RKO (cell line): ENCODE results near the gene LTBP4.
A peak's percentile ranks its signal among the peaks of the same experiment; 100 is the strongest.
"Not testable (repeated sequence)": the region's sequence is repeated elsewhere in the genome, so short reads cannot be mapped to it uniquely, and the experiment has no call there.

Experiments used
- DNase-seq: peaks from one replicate; pipeline ENCODE4 v3.0.0-alpha.2; 2016; ENCODE audit warnings: low spot score

LTBP4 gene

DNA sequence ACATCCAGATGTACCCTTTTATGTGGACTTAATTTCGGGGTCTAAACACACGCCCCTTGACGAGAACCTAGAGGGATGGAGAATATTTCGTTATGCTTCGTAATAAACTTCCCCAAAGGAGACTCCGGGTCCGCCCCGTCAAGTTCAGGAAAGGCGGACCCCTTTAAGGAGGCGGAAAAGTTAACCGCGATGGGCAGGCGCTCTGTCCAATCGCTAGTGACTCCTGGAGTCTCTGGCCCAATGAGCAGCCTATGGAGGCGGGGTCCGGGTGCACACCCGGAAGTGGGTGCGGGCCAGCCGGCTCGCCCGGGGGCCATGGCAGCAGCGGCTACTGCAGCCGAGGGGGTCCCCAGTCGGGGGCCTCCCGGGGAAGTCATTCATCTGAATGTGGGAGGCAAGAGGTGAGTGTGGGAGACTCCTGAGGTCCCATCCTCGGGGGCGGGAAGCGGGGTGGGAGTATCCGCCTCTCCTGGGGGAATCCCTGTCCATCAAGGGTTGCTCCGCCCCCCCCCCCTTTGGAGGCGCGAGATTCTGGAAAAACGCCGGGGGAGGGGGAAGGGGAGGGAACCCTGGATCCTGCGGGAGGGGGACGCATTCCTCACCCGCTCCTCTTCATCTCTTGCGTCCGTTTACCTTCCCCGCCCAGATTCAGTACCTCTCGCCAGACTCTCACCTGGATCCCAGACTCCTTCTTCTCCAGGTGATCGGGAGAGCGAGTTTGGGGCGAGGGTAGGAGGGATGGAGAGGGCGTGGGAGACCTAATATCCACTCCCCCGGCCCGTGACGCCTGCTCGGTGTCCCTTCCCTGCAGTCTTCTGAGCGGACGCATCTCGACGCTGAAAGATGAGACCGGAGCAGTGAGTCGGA, 24.4 kb upstream of the LTBP4 start, which contains the start of gene SHKBP1:
Gene SHKBP1 (plus strand): TSS at position 289 of the 867 bp plus-strand sequence. CDS start 27 bp downstream, at position 316.
- DNase-seq: peak; percentile 95

DNA sequence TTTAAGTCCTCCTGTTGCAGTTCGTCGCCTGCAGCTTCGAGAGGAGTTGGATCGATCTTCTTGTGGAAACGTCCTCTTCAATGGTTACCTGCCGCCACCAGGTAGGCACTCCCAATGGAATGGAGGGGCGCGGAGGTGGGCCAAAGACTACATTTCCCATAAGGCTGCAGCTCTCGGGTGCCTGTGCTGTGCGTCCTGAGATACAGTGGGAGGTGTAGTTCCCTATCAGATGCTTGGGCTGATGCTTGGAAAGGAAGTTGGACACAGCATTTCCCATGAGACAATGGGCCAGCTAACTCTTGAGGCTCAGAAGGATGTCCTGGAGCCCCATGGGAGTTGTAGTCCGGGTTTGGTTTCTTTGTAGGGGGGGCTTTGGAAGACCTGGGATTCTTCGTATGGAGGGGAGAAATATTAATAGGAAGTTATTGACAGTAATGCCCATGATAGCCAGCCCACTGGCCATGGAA, 22.7 kb upstream of the LTBP4 start:
- peak; percentile 82 for DNase-seq

DNA sequence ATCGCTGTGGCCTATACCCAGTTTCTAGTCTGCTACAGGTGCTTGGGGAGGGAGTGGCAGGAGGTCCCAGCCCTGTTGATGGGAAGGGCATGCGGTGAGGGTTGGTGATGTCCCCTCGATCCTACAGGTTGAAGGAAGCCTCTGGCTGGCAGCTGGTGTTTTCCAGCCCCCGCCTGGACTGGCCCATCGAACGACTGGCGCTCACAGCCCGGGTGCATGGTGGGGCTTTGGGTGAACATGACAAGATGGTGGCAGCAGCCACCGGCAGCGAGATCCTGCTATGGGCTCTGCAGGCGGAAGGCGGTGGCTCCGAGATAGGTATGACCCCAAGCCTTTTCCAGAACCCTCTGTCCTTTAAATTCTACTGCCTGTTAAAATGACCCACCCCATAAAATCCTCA, 20.6 kb upstream of the LTBP4 start:
- DNase-seq: no peak

DNA sequence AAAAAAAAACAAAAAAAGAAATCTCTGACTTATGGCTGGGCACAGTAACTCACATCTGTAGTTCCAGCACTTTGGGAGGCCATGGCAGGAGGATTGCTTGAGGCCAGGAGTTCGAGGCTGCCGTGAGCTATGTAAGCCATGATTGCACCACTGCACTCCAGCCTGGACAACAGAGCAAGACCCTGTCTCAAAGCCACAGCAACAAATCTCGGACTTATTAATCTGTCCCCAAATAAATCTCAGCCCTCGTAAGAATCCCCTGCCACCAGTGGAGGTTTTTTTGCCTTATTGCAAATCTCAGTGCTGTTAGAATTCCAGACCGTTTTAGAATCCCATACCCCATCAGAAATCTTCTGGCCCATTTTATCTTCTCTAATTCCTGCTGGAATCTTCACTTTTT, 19.6 kb upstream of the LTBP4 start:
- no peak for DNase-seq

DNA sequence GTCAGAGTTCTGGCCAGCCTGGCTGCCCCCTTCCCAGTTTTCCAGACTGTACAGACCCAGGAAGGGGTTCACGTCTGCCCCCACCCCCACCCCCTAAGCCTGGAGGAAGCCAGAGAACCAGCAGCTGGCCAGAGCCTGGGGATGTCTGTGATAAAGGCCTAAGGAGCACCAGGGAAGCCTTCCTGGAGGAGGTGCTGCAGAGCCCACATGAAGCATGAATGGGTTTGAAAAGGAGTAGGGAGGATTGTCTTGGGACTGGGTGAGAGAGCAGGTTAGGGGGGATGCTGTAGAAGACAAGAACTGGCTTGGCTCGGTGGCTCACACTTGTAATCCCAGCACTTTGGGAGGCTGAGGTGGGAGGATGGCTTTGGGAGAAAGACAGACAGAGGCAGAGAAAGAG, 18.7 kb upstream of the LTBP4 start:
- DNase-seq: no peak

DNA sequence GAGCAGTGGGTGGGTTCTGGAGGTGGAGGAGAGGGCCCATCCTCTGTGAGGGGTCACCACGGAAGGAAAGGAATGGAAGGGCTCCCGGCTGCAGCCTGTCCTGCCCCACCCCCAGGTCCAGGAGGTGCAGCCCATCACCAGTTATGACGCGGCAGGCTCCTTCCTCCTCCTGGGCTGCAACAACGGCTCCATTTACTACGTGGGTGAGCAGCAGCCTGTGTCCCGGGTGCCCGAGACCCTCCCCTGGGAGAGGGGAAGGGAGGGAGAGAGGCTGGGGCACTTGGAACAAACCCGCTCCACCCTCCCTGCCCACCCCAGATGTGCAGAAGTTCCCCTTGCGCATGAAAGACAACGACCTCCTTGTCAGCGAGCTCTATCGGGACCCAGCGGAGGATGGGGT, 17.9 kb upstream of the LTBP4 start:
- no peak for DNase-seq

DNA sequence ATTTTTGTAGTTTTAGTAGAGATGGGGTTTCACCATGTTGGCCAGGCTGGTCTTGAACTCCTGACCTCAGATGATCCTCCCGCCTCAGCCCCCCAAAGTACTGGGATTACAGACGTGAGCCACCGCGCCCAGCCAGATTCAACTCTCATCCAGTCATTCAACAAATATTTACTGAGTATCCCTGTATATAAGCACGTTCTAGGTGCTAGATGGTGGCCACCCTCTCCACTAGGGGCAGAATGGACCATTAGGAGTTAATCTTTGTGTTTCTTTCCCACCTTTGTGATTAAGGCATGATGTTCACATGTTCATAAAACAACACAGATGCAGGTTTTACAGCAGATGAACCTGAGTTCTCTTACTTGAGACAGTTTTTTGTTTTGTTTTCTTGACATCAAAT, 17.2 kb upstream of the LTBP4 start:
- peak; percentile 84 for DNase-seq

DNA sequence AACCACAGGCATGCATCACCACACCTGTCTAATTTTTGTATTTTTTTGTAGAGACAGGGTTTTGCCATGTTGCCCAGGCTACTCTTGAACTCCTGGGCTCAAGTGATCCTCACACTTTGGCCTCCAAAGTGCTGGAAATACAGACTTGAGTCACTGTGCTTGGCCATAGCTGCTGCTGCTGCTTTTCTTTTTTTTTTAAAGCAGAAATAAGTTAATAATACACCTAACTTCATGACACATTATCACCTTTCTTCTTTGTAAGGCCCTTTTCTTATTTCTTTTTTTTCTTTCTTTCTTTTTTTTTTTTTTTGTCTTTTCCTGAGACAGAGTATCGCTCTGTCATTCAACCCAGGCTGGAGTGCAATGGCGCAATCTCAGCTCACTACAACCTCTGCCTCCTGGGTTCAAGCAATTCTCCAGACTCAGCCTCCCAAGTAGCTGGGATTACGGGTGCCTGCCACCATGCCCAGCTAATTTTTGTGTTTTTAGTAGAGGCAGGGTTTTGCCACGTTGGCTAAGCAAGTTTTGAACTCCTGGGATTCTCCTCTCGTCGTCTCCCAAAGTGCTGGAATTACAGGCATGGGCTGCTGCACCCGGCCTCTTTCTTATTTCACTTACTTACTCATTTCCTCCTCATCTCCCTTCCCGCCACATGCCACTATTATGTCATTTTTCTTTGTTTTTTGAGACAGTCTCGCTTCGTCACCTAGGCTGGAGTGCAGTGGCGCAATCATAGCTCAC, 15.8 kb upstream of the LTBP4 start:
- DNase-seq: peak; percentile 89

DNA sequence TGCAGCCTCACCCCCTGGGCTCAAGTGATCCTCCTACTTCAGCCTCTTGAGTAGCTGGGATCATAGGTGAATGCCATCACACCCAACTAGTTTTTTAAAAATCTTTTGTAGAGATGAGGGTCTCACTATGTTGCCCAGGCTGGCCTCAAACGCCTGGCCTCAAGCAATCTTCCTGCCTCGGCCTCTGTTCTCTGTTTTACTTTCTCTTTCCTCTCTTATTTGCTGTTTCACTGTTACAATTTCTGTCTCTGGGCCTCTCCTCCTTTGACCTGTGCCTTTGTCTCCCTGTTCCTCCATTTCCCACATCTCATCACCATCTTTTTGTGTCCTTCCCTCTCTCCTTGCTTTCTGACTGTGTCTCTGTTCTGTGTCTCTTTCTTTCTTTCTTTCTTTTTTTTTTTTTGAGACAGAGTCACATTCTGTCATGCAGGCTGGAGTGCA, 15.2 kb upstream of the LTBP4 start:
- DNase-seq: no peak

DNA sequence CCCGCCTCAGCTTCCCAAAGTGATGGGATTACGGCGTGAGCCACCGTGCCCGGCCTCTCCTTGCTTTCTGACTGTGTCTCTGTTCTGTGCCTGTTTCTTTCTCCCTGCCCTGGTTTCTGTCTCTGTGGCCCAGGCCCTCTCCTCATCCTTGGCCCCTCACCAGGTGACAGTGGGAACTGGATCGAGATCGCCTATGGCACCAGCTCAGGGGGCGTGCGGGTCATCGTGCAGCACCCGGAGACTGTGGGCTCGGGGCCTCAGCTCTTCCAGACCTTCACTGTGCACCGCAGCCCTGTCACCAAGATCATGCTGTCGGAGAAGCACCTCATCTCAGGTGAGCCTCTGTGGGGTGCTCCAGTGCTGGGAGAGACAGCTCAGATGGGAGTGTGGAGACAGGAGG, 14.6 kb upstream of the LTBP4 start:
- no peak for DNase-seq

DNA sequence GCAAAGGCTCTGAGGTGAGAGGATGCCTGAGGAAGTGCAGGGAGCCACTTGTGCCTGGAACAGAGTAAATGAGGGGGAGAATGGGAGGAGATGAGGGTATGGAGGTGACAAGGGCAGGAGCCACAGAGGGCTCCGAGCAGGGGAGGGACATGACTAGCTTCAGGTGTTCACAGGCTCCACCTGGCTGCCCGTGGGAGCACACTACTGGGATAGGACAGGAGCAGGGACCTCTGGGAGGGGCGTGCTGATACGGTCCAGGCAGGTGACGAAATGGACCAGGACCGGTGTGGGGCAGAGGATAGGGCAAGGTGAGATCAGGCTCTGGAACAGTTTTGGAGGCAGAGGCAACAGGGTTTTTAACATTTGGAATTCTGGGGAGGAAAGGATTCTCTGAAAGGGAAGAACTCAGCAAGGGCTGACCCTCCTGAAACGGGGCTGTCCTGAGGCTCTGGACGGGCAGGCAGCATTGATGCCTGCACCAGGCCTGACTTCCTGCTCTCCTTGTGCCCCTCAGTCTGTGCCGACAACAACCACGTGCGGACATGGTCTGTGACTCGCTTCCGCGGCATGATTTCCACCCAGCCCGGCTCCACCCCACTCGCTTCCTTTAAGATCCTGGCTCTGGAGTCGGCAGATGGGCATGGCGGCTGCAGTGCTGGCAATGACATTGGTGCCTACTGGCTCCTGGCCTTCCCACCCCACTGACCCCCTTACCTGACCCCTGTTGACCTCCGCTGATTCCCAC, 12.9 kb upstream of the LTBP4 start:
- DNase-seq: no peak

DNA sequence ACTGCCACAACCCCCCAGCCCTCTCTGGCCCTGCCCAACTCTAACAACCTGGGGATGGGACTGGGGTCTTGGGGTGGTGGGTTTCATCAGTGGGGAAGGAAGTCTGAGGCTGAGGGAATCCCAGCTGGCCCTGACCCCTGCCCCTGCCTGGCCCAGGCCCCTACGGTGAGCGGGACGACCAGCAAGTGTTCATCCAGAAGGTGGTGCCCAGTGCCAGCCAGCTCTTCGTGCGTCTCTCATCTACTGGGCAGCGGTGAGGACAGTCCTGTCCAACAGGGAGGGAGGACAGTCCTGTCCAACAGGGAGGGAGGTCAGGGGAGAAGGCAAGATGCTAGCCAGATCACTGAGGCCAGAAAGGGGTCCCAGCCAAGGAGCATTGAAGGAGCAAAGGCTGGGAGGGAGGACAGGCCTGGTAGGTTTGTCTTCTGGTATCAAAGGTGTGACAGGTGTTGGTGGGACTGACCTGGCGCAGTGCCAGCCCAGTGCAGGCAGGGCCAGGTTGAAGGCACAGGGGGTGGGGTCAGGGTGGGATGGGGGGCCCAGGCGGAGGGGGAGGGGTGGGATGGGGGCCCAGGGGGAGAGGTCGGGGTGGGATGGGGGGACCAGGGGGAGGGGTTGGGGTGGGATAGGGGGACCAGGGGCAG, 12.1 kb upstream of the LTBP4 start:
- DNase-seq: no peak

DNA sequence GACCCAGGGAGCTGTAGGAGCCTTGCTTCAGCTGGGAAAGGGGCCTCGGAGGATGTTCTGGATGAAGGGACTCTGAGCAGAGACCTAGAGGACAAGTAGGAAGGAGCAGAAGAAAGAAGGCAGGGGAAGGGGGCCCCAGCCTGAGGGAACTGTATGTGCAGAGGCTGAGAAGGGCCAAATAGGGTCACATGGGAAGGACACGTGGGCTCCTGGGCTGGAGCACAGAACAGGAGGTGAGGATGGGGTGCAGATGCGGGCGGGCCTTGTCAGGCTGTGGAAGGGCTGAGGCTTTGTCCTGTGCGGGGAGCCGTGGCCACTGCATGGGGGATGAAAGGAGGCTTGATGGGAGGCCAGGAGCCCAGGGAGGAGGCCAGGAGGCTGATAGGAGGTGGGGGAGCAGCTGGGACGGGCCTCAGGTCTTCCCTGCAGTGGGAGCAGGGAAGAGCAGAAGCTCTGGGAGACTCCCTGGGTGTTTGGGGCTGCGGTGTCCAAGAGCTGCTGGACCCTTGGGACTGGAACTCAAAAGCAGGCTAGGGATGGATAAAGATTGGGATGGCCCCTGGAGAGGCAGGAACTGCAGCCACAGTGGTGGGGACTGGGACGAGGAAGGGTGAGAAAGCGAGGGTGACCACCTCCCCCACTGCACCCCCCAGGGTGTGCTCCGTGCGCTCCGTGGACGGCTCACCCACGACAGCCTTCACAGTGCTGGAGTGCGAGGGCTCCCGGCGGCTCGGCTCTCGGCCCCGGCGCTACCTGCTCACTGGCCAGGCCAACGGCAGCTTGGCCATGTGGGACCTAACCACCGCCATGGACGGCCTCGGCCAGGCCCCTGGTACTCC, 11.4 kb upstream of the LTBP4 start:
- DNase-seq: no peak

DNA sequence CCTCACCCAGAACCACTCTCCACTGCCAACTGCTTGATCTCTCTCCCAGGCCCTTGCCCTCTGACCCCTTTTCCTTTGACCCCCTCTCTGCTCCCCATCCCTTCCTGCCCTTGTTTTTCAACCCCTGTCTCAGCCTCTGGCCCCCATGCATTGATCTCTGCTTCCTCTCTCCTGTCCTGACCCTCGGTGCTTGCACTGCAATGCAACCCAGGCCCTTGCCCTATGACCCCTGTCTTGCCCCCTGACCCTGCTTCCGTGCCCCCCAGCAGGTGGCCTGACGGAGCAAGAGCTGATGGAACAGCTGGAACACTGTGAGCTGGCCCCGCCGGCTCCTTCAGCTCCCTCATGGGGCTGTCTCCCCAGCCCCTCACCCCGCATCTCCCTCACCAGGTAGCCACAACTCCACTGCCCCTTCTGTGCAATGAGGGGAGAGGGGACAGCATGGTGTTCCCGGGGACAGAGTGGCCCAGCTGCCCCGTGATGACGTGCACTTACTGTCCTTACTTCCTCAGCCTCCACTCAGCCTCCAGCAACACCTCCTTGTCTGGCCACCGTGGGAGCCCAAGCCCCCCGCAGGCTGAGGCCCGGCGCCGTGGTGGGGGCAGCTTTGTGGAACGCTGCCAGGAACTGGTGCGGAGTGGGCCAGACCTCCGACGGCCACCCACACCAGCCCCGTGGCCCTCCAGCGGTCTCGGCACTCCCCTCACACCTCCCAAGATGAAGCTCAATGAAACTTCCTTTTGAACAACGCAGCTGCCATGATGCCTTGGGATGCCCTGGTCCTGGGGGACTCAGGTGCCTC, 10.5 kb upstream of the LTBP4 start:
- DNase-seq: no peak

DNA sequence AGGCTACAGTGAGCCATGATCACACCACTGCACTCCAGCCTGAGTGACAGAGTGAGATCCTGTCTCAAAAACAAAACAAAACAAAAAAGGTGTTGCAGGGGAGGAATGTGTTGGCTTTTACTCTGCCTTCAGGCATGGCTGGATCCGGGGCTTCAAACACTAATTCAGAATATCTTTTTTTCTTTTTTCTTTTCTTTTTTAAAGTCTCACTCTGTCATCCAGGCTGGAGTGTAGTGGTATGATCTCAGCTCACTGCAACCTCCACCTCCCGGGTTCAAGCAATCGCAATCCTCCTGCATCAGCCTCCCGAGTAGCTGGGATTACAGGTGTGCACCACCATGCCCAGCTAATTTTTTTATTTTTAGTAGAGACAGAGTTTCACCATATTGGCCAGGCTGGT, 9.4 kb upstream of the LTBP4 start:
- not testable (repeated sequence) for DNase-seq

DNA sequence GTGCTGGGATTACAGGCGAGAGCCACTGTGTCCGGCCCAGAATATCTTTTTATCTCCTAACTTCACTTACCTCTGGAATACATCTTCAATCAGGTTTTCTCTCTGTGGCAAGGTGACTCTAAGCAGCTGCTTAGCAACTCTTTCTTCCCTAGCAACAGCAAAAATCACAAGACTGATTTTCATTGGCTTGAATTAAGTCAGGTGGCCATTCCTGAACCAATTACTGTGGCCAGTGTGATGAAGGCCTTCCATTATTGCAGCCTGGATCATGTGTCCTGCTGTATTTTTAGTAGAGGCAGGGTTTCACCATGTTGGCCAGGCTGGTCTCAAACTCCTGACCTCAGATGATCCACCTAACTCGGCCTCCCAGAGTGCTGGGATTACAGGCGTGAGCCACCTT, 9.0 kb upstream of the LTBP4 start:
- peak; percentile 79 for DNase-seq

DNA sequence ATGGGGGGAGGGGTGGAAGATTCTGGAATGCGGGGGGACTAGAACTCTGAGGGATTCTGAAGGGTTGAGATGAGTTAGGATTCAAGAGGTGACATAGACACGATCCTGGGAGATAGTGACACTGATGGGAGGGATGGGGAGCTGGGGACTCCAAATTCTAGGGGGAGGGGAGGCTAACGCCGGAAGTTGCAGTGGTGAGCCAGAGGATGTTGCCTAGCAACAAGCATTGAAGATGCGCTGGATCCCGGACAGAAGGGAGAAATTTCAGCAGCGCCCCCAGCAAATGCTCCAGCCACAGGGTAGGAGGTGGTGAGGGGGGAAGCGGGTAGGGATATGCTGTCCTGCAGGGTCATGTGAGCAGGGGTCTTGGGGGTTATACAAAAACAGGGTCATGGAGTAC, 6.9 kb upstream of the LTBP4 start:
- DNase-seq: no peak

DNA sequence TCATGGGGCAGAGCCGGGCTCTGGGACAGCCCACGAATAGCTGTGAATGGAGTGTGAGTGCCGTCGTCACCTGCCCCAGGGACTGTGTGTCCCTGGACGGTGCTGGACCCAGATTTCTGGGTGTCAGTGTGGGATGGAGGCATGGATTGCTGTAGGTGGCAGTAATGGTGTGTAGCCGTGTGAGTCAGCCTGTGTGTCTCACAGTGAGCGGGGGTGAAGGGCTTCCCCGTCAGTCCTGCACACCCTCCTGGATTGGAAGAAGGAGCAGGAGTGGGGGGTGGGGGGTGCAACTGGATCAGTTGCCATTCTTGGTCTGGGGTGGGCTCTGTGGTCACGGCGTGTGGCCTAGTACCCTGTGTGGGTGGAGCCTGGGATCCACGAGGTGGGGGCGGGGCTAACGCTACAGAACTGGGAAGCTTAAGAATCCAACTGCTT, 6.5 kb upstream of the LTBP4 start:
- peak; percentile 88 for DNase-seq

DNA sequence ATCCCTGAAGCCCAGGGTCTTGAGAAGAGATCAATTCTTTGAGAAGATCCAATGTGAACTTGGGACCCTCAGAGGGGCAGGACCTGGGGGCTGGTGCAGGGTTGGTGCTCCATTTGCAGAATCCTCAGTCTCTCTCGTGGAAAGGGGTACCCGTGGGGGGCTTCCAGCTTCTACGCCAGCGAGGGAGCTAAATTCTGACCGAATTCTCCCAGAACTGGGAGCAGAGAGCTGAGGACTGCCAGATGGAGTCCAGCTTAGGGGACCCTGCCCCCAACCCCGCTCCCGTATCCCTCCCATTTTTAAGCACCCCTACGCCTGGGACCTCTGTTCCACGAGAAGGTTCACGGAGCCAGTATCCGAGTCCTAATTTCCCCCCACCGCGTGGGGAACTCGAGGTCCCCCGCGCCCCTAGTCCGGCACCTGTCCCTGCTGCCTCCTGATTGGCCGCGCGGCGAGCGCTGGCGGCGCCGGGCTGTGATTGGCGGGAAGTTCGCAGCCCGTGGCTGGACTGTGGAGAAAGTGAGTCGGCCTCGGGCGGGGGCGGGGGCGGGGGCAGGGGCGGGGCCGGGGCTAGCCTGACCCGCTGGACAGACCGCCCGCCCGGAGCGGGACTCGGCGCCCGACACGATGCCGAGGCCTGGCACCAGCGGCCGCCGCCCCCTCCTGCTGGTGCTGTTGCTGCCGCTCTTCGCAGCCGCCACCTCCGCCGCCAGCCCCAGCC, 4.4 kb upstream of the LTBP4 start:
- DNase-seq: no peak
